HG03439 (cell line): Measurements from ENCODE around the gene PNKD.

Experiments
- ATAC-seq: cut with Tn5 transposase; IDR thresholded peaks from one replicate; pipeline ENCODE4 v1.9.1; 2021; ENCODE audit warnings: mild to moderate bottlenecking, moderate library complexity; ENCODE audit not compliant: unreplicated experiment

PNKD gene

GRCh38 chr2:218256612-218257350, 13.5 kb upstream of the PNKD start:
- ATAC-seq: no peak

GRCh38 chr2:218257390-218257981, 12.8 kb upstream of the PNKD start:
- peak; percentile 63 for ATAC-seq

- ATAC-seq: no peak
Observed at GRCh38 chr2:218259099-218259961, 11.0 kb upstream of the PNKD start.

- no peak for ATAC-seq
Observed at GRCh38 chr2:218260166-218260565, 10.2 kb upstream of the PNKD start.

GRCh38 chr2:218260742-218261422, 9.4 kb upstream of the PNKD start, which contains the start of gene GPBAR1:
Gene GPBAR1 (plus strand): TSS chr2:218261015. CDS start chr2:218262725, 1,710 bp downstream.
- no peak for ATAC-seq

- ATAC-seq: no peak
Observed at GRCh38 chr2:218261423-218262236, 8.7 kb upstream of the PNKD start.

GRCh38 chr2:218262237-218262600, 8.1 kb upstream of the PNKD start:
- ATAC-seq: no peak

GRCh38 chr2:218262631-218263586, 7.4 kb upstream of the PNKD start:
- no peak for ATAC-seq

GRCh38 chr2:218263817-218264641, 6.3 kb upstream of the PNKD start:
- no peak for ATAC-seq

- ATAC-seq: no peak
Observed at GRCh38 chr2:218264773-218265561, 5.4 kb upstream of the PNKD start.

GRCh38 chr2:218265626-218266025, 4.7 kb upstream of the PNKD start:
- ATAC-seq: no peak

GRCh38 chr2:218266316-218266979, 3.9 kb upstream of the PNKD start:
- ATAC-seq: no peak

- ATAC-seq: no peak
Observed at GRCh38 chr2:218267259-218267658, 3.1 kb upstream of the PNKD start.

GRCh38 chr2:218270721-218271486, 585 bp downstream of the PNKD start:
- ATAC-seq: no peak

- ATAC-seq: no peak
Observed at GRCh38 chr2:218271487-218271797, 1.1 kb downstream of the PNKD start.

GRCh38 chr2:218271865-218272530, 1.7 kb downstream of the PNKD start:
- ATAC-seq: no peak
